ENCODE measurements around the gene RPAP2.

DNA sequence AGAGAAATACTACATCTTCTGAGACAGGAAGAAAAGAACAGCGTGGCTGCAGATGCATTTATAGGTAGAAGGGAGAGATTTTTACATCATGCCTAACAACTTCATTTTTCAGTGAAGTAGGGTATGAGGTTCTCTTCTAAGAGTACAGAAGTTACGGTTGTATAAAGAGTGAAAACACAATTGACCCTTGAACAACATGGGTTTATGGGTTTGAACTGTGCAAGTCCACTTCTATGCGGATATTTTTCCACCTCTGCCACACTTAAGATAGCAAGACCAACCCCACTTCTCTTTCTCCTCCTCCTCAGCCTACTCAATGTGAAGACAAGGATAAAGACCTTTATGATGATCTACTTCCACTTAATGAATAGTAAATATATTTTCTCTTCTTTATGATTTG is 64.5 kb downstream of the RPAP2 start:
- TF ChIP-seq CTCF (conservative IDR thresholded peaks at IDR 0.05; ENCODE audit: low read depth, low read length) = no peak
- TF ChIP-seq EZH2 (IDR thresholded peaks at IDR 0.05; ENCODE audit: borderline replicate concordance, low read depth, low read length, poor library complexity, severe bottlenecking) = no peak

Data from A673 (cell line).